Inferior parietal cortex (tissue), 1 donor: Measurements from ENCODE around the gene IGSF8.
A peak's percentile ranks its signal among the peaks of the same experiment; 100 is the strongest.

Experiments used
- DNase-seq: peaks from one replicate; pipeline ENCODE4 v3.0.0-alpha.2; 2016; ENCODE audit errors: extremely low spot score

IGSF8 gene

DNA sequence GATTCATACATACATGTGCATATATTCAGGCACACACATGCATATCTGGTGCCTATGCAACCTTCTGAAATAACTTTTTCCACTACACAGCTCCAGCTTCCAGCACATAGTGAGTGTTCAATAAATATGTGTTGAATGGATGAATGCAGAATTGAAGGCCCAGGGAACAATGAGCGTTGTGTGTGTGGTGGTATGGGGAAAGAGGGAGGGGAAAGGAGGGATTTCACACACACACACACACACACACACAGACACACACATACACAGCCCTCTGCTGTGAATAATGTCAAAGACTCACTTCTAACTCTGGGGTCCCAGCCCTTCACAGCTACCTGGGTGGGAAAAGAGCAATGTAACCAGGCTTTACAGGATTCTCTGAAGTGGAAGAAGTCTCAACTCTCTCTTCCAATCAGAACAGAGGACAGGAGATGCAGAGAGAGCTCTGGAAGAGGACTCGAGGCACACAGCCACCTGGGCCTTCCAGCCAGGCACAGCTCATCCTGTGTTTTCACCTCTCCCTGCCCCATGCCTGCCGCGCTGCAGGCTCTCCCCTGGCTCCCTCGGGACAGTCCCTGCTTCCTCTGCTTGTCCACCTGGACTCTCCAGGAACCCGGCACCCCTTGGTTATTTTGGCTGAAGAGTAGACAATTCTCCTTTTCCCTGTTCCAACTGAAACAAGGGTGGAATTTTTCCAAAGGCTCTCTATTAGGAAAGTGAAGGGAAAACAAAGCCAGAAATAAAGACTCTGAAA, 5.4 kb upstream of the IGSF8 start:
- peak; percentile 68 for DNase-seq

- no peak for DNase-seq
Observed at GRCh38 chr1:160101717-160102522, 3.5 kb upstream of the IGSF8 start.

- DNase-seq = peak; percentile 93
Observed at GRCh38 chr1:160101037-160101716, 2.8 kb upstream of the IGSF8 start.

DNA sequence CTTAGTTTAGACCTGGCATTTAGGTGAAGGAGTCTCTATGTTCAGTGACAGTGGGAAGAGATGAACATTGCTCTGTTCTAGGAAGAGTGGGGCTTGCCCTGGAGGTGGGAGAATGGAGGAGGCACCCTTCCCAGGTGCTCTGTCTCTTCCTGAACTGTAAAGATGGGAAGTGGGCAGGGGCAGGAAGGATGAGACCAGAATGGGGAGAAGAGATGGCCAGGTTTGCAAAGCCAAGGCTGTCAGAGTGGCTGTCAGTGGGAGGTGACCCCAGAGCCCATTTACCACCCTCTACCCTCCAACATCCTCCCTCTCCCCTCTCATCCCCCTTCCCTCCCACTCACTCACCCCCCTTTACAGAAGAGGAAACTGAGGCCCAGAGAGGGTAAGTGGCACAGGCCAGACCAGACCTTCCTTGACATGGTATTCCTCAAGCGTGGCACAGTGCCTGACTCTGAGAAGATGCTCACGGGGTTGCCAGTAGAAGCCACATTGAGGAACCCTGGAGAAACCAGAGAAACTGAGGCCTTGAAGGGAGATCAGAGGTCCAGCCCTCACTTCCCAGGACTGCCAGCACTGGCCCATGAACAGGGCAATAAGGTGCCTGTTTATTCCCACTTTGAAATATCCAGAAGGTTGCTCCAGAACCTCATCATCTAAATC, 1.4 kb upstream of the IGSF8 start:
- DNase-seq = no peak

DNA sequence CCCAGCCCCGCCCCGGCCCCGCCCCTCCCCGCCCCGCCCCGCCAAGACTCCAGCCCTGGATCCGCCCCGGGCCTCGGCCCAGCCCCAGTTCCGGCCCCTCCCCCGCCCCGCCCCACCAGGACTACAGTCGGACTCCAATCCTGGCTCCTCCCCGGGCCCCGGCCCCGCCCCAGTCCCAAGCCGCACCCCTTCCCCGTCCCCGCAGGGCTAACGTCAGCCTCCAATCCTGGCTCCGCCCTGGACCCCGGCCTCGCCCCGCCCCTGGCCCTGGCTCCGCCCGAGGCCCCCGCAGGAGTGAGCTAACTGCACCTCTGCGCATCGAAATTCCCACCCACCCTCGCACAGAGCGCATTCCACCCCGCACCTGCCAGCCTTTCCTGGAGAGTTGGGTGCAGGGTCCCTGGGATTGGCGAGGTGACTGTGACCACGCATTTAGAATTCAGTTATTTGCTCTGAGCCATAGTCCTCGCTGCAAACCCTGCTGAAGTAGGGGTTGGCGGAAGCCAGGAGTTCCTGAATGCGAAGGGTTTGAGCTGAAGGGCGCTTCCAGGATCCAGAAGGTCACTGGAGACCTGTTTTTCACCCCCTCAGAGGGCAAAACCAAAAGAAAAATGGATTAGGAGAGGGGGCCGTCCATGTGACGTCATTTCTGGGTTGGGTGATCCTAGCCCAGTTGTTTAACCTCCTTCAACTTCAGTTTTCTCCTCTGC, 588 bp upstream of the IGSF8 start:
- peak; percentile 89 for DNase-seq

GRCh38 chr1:160097151-160097910, 1.1 kb downstream of the IGSF8 start:
- DNase-seq = no peak

GRCh38 chr1:160096274-160097116, 1.9 kb downstream of the IGSF8 start:
- no peak for DNase-seq

- no peak for DNase-seq
Observed at GRCh38 chr1:160095382-160096105, 2.9 kb downstream of the IGSF8 start.

DNA sequence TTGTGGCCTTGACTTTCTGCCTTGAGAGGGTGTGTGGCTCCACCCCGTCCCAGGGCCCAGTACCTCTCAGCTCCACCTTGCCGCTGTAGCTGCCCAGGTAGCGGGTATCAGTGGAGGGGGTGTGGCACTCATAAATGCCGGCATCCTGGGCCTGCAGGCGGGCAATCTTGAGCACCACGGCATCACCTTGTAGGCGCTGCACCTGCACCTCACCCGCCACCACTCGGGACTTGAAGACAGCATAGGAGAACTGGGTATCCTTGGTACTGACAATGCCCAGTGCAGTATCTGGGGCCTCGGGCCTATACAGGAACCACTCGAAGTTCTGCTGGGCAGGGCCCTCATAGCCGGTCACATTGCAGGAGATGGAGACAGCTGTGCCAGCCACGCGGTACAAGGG, 3.6 kb downstream of the IGSF8 start:
- no peak for DNase-seq

- DNase-seq = no peak
Observed at GRCh38 chr1:160094291-160094625, 4.2 kb downstream of the IGSF8 start.

DNA sequence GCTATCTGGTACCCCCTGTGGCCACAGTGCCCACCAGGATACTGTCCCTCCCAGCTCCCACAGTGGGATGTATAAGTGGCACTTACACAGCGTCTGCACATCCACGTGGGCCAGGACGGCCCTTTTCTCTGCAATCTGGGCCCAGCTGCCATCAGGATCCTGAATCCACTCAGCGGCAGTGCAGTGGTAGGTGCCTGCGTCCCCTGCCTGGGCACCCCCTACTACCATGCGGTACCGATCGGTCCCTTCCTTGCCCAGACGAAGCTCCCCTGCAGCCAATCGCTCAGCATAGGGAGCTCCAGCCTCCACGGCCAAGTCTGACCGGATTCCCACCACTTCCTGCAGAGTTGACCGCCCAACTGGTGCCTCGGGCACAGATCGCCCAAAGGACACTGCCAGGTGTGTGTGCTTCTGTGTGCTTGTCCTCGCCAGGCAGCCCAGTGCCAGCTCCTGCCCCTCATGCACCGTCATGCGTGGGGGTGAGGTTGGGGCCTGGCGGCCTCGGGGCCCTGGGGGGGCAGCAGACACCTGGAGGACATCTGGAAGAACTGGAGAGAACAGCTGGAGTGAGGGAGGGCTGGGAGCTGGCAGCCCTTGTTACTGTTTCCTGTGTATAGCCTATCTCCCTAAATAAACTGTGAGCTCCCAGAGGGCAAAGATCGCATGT, 4.7 kb downstream of the IGSF8 start:
- DNase-seq = no peak

DNA sequence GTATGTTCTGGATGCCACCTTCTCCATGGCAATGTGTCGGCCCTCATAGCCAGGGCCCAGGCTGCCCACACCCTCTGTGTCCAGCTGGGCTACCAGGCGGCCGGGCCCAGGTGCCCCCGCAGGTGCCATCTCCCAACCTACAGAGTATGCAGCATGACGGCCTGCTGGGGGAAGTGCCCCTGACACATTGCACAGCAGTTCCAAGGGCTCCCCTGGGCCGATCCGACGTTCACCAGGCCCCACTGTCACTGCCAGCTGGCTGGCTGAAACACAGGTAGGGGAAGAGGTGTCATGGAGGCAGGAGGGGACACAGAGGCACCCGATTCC, 5.4 kb downstream of the IGSF8 start:
- DNase-seq = no peak

DNA sequence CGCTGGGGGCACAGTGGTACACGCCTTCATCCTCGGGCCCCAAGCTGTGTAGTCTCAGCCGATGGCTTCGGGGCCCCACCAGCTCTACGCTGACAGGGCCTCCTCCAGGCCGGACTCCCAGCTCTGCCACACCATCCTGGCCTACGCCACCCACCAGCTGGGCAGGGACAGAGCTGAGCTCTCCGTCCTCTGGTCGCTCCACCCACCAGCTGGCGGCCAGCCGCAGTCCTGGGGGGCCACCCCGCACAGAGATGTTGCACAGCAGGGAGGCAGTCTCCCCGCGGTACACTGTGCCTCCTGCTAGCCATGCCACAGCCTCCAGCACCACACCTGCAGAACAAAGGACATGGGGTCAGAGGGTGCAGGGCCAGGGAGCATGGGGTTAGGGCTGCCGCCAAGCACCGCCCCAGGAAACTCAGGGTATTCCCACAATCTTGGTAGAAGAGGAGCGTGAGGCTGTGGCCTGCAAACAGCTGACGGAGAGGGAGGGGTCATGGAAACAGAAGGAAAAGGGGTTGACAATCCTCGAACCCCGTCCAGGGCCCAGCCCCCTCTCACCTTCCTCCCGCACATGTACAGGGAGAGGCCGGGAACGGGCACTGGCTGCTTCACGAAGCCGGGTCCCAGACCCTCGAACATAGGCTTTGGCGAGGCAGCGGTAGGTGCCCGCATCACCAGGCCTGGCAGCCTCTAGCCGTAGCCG, 5.9 kb downstream of the IGSF8 start:
- DNase-seq = peak; percentile 51

DNA sequence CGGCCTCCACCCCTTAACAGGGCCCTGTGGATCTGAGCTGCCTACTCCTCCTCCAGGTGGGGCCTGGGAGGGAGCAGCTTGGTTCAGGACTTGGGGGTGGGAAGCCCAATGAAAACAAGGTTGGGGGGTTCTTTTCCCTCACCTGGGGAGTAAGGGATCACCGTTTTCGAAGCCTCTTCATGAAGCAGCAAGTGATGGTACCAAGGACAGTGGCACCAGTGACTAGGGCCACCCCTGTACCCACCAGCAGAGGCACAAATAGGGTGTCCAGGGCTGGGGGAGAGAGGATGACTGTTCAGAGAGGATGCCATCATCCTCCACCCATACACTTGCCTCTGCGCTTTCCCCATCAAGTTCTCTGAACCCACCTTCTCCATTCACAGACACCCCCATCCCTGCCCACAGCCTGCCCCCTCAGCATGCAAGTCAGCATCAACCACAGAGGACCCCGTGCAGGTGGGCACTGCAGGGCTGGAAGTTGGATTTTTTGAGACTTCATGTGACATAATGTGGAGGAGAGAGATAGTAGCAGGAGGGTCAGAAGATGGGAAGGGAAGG, 6.7 kb downstream of the IGSF8 start:
- DNase-seq = no peak

- no peak for DNase-seq
Observed at GRCh38 chr1:160090760-160091159, 7.7 kb downstream of the IGSF8 start.

GRCh38 chr1:160089883-160090282, 8.5 kb downstream of the IGSF8 start:
- no peak for DNase-seq

- DNase-seq = no peak
Observed at GRCh38 chr1:160087118-160087662, 11.2 kb downstream of the IGSF8 start.
